K562 (cell line): ENCODE measurements around the gene PET100. TPM values are rescaled to one million over a fixed set of nuclear protein-coding genes. Genes with fewer than 3 reads are reported as not detected.

Experiments used
- ADNP ChIP-seq: fragments of 200-800 bp; sonication (Bioruptor generic); IDR thresholded peaks from 2 replicates; pipeline ENCODE4 v1.6.1; 2016; ENCODE audit warnings: missing genetic modification characterization, missing compliant biosample characterization
- ARHGAP35 ChIP-seq: fragments of 450-650 bp; IDR thresholded peaks from 2 replicates; pipeline ENCODE4 v1.6.1; 2018; ENCODE audit not compliant: partially characterized antibody
- CBX2 ChIP-seq: fragments of 200-600 bp; sonication (generic); IDR thresholded peaks from one replicate; pipeline ENCODE4 v1.6.1; 2012; ENCODE audit warnings: mild to moderate bottlenecking, low read length, inconsistent platforms; ENCODE audit not compliant: insufficient read depth, poor library complexity, severe bottlenecking
- CBX8 ChIP-seq: fragments of 200-600 bp; sonication (generic); IDR thresholded peaks from 2 replicates; pipeline ENCODE4 v1.6.1; 2012; ENCODE audit warnings: borderline replicate concordance, mixed run types, low read depth, mild to moderate bottlenecking, moderate library complexity, mixed read lengths, low read length, control low read depth, inconsistent platforms; ENCODE audit not compliant: poor library complexity, severe bottlenecking; ENCODE audit errors: extremely low read depth
- ETV6 ChIP-seq, 3 experiments: fragments of 150-350 bp in 1 of 3; sonication (generic) in 1 of 3; formaldehyde crosslinking in 1 of 3; IDR thresholded peaks; 2 replicates each; pipeline versions ENCODE4 v1.6.1 to v1.8.0; 2014 to 2022; ENCODE audit warnings: borderline replicate concordance in 2 of 3, low read depth in 2 of 3, antibody characterized with exemption in 1 of 3, low read length in 1 of 3, mild to moderate bottlenecking in 1 of 3, missing genetic modification reagents in 1 of 3
- KDM4B ChIP-seq, 2 experiments: fragments of 450-650 bp in 1 of 2; sonication (generic) in 1 of 2; IDR thresholded peaks; 2 replicates each; pipeline ENCODE4 v1.6.1; 2016 to 2017; ENCODE audit warnings: borderline replicate concordance in 2 of 2, antibody characterized with exemption in 1 of 2, low read depth in 1 of 2, mild to moderate bottlenecking in 1 of 2
- KLF16 ChIP-seq: IDR thresholded peaks from 2 replicates; pipeline ENCODE4 v1.6.1; 2016; ENCODE audit warnings: antibody characterized with exemption
- MTF1 ChIP-seq: fragments of 250-450 bp; sonication (Bioruptor Pico); IDR thresholded peaks from 2 replicates; pipeline ENCODE4 v1.9.0; 2021; ENCODE audit warnings: moderate library complexity, mild to moderate bottlenecking, inconsistent platforms, borderline replicate concordance
- POLR2AphosphoS5 ChIP-seq: IDR thresholded peaks from 2 replicates; pipeline ENCODE4 v1.6.1; 2011; ENCODE audit warnings: mild to moderate bottlenecking, low read depth, low read length, moderate library complexity; ENCODE audit not compliant: control insufficient read depth, insufficient read depth
- RBM25 ChIP-seq: fragments of 200-400 bp; formaldehyde crosslinking; IDR thresholded peaks from 2 replicates; pipeline ENCODE4 v1.6.1; 2018; ENCODE audit warnings: low read length, low read depth, moderate library complexity; ENCODE audit not compliant: severe bottlenecking
- RCOR1 ChIP-seq, 2 experiments: IDR thresholded peaks; 2 replicates each; pipeline ENCODE4 v1.6.1; 2012; ENCODE audit warnings: low read depth in 2 of 2, low read length in 2 of 2, borderline replicate concordance in 1 of 2, improper control_type of control experiment in 1 of 2
- SNIP1 ChIP-seq: fragments of 450-650 bp; IDR thresholded peaks from 2 replicates; pipeline ENCODE4 v1.7.1; 2017; ENCODE audit warnings: low read depth, mild to moderate bottlenecking
- SRSF9 ChIP-seq: fragments of 200-400 bp; formaldehyde crosslinking; IDR thresholded peaks from 2 replicates; pipeline ENCODE4 v1.6.1; 2017; ENCODE audit warnings: low read depth, low read length, borderline replicate concordance
- ZNF175 ChIP-seq: fragments of 200-800 bp; sonication (Bioruptor generic); IDR thresholded peaks from 2 replicates; pipeline ENCODE4 v1.6.1; 2016; ENCODE audit warnings: low read depth, mild to moderate bottlenecking, missing genetic modification characterization, missing compliant biosample characterization
- ZNF324 ChIP-seq: fragments of 250-450 bp; sonication (Bioruptor Pico); IDR thresholded peaks from 2 replicates; pipeline ENCODE4 v1.4.0; 2020; ENCODE audit warnings: mild to moderate bottlenecking
- ZNF431 ChIP-seq: sonication (generic); formaldehyde crosslinking; IDR thresholded peaks from 2 replicates; pipeline ENCODE4 v1.8.0; 2022; ENCODE audit warnings: mild to moderate bottlenecking, missing genetic modification reagents
- ZZZ3 ChIP-seq: fragments of 450-650 bp; IDR thresholded peaks from 2 replicates; pipeline ENCODE4 v1.6.1; 2016; ENCODE audit warnings: antibody characterized with exemption, mild to moderate bottlenecking, moderate library complexity
- polyA plus RNA-seq, 8 experiments: library from polyadenylated mRNA; depleted of rRNA in 4 of 8; stranded (reverse) in 5 of 8; unstranded in 3 of 8; fragments of >200 nt; fragmentation: Nextera tagmentation in 2 of 8; fragmentation: Illumina TruSeq in 1 of 8; extraction: Ambion mirVana in 2 of 8; extraction: Trizol in 1 of 8; gene quantifications; 2 replicates each; pipeline versions ENCODE4 v1.2.1 to v1.2.3, GENCODE V29; 2011 to 2014; ENCODE audit warnings: inconsistent platforms in 1 of 8, missing spikeins in 1 of 8
- total RNA-seq, 7 experiments: library from RNA; depleted of rRNA in 6 of 7; stranded (reverse); fragments of >200 nt in 6 of 7; fragmentation: Illumina TruSeq in 2 of 7; extraction: Trizol in 2 of 7; gene quantifications; 2 replicates each; pipeline versions ENCODE4 v1.2.1 to v1.2.3, GENCODE V29; 2011 to 2021; ENCODE audit warnings: low replicate concordance in 1 of 7
- TF ChIP-seq, protein P1 (sequence below): sonication (generic); formaldehyde crosslinking; IDR thresholded peaks from 2 replicates; pipeline ENCODE4 v1.9.0; 2022; ENCODE audit warnings: mild to moderate bottlenecking, missing genetic modification reagents
- TF ChIP-seq, protein P2 (sequence below): sonication (generic); formaldehyde crosslinking; IDR thresholded peaks from 2 replicates; pipeline ENCODE4 v1.8.1; 2023; ENCODE audit warnings: mild to moderate bottlenecking, missing genetic modification reagents, moderate library complexity
- TF ChIP-seq, protein P3 (sequence below): fragments of 450-650 bp; IDR thresholded peaks from 2 replicates; pipeline ENCODE4 v1.6.1; 2016; ENCODE audit warnings: mild to moderate bottlenecking
- TF ChIP-seq, protein P4 (sequence below): sonication (generic); formaldehyde crosslinking; IDR thresholded peaks from 2 replicates; pipeline ENCODE4 v1.8.0; 2022; ENCODE audit warnings: missing genetic modification reagents, mild to moderate bottlenecking, moderate library complexity, borderline replicate concordance

PET100 gene
- total and polyA plus RNA-seq, 9 of the 15 experiments (the other 6 are each of a cell fraction or from before 2014, with no cell fraction given): 62.3 to 351 (median 98.3) TPM

DNA sequence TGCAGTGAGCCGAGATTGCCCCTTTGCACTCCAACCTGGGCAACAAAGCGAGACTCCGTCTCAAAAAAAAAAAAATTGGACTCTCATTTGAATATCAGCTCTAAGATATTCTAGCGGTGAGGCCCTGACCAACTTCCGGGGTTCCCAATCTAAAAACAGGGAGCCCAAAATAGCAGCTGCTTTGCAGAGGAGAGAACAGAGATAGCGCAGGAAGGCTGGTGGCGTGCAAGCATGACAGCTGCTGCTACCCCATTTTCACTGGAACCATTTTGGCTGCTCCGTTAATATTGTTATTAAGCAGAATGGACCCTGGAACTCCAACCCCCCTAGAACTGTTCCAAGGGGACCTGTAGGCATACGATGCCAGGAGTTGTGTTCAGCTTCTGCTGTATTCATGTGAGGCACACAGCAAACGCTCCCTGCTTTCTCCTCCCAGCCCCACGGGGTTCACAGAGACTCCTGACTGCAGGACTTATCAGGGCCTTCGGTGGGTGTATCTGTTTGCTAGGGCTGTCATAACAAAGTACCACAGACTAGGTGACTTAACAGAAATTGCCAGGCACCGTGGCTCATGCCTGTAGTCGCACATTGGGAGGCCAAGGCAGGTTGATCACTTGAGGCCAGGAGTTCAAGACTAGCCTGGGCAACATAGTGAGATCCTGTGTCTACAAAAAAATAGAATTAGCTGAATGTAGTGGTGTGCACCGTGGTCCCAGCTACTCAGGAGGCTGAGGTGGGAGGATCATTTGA is 18.8 kb downstream of the PET100 start (continued):
- TF ChIP-seq RCOR1 (IDR thresholded peaks at IDR 0.05; ENCODE audit: borderline replicate concordance in 1 of 2, low read depth in 2 of 2, low read length in 2 of 2) (0 out of 4 replicates have a peak, but pooled peaks of 1 of the 2 experiments have one; percentile 27), ZNF175 (CRISPR knock-in tag) (no peak), SNIP1 (no peak), ZZZ3 (no peak), ARHGAP35 (peak; percentile 7), ADNP (peak; percentile 64), ZNF324 (CRISPR knock-in tag) (no peak), CBX8 (no peak), ZNF431 (CRISPR knock-in tag) (0 out of 2 replicates have a peak, but pooled peaks have one; percentile 33), RBM25 (peak; percentile 83), KDM4B (IDR thresholded peaks at IDR 0.05; ENCODE audit: borderline replicate concordance in 2 of 2, low read depth in 1 of 2) (no peak), CBX2 (no peak), MTF1 (no peak), KLF16 (no peak), SRSF9 (no peak), POLR2AphosphoS5 (peak; percentile 6; the same call in 1 of the 2 replicates), ETV6 (IDR thresholded peaks at IDR 0.05; ENCODE audit: borderline replicate concordance in 1 of 2, low read depth in 2 of 2, low read length in 1 of 2) (no peak), ETV6 (CRISPR knock-in tag; IDR thresholded peaks at IDR 0.05; ENCODE audit: borderline replicate concordance) (no peak)
- TF ChIP-seq, protein P1, sequence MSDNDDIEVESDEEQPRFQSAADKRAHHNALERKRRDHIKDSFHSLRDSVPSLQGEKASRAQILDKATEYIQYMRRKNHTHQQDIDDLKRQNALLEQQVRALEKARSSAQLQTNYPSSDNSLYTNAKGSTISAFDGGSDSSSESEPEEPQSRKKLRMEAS (CRISPR knock-in tag): 0 out of 2 replicates have a peak, but pooled peaks have one; percentile 51
- TF ChIP-seq, protein P2, sequence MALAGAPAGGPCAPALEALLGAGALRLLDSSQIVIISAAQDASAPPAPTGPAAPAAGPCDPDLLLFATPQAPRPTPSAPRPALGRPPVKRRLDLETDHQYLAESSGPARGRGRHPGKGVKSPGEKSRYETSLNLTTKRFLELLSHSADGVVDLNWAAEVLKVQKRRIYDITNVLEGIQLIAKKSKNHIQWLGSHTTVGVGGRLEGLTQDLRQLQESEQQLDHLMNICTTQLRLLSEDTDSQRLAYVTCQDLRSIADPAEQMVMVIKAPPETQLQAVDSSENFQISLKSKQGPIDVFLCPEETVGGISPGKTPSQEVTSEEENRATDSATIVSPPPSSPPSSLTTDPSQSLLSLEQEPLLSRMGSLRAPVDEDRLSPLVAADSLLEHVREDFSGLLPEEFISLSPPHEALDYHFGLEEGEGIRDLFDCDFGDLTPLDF: no peak
- TF ChIP-seq, protein P3, sequence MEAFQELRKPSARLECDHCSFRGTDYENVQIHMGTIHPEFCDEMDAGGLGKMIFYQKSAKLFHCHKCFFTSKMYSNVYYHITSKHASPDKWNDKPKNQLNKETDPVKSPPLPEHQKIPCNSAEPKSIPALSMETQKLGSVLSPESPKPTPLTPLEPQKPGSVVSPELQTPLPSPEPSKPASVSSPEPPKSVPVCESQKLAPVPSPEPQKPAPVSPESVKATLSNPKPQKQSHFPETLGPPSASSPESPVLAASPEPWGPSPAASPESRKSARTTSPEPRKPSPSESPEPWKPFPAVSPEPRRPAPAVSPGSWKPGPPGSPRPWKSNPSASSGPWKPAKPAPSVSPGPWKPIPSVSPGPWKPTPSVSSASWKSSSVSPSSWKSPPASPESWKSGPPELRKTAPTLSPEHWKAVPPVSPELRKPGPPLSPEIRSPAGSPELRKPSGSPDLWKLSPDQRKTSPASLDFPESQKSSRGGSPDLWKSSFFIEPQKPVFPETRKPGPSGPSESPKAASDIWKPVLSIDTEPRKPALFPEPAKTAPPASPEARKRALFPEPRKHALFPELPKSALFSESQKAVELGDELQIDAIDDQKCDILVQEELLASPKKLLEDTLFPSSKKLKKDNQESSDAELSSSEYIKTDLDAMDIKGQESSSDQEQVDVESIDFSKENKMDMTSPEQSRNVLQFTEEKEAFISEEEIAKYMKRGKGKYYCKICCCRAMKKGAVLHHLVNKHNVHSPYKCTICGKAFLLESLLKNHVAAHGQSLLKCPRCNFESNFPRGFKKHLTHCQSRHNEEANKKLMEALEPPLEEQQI: no peak
- TF ChIP-seq, protein P4, sequence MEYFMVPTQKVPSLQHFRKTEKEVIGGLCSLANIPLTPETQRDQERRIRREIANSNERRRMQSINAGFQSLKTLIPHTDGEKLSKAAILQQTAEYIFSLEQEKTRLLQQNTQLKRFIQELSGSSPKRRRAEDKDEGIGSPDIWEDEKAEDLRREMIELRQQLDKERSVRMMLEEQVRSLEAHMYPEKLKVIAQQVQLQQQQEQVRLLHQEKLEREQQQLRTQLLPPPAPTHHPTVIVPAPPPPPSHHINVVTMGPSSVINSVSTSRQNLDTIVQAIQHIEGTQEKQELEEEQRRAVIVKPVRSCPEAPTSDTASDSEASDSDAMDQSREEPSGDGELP: peak; percentile 69
